ENCODE data around the gene FNIP2.
"Not testable (repeated sequence)": the region's sequence is repeated elsewhere in the genome, so short reads cannot be mapped to it uniquely, and the experiment has no call there.

FNIP2 gene

DNA sequence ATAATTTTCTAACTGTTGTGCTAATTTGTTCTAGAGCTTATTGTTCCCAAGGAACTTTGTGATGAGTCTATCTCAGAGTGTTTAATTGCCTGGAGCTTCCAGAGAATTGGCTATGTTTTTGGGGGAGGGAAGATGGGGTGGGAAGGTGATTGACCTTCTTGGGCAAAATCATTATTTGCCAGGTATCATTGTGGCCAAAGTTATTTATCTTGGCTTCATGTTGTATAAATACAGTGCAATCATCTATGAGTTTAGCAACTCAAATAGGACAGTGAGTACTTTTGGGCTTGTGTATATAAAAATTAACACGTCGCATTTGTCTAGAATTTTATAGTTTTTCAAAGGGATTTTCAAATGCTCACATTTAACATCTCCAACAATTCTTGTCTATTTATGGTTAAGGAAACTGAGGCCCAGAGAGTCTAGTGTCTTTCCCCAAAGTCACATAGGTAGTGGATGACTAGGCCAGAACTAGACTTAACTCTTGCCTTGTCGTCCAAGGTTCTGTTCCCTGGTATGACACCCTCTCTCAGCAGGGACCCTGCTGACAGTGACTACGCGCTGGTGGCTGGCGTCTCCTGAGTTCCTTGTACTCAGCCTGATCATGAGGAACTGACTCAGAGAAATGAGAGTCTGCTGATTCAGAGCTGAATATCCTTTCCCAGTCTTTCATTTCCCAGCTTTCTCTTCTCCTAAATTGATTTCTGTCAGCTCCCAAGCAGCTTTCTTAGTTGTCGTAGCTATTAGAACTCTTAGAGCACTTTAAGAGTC, 27.7 kb downstream of the FNIP2 start:
- no peak for DNase-seq

DNA sequence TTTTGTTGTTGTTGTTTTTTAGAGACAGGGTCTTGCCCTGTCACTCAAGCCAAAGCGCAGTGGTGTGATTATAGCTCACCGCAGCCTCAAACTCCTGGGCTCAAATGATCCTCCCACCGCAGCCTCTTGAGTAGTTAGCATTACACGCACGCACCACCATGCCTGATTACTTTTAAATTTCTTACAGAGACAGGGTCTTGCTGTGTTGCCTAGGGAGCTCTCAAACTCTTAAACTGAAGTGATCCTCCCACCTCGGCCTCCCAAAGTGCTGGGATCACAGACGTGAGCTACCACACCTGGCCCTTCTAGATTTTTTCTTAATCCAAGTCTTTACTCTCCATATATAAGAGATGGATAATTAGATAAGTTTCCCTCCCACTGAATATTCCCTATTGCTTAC, 29.2 kb downstream of the FNIP2 start:
- no peak for DNase-seq

DNA sequence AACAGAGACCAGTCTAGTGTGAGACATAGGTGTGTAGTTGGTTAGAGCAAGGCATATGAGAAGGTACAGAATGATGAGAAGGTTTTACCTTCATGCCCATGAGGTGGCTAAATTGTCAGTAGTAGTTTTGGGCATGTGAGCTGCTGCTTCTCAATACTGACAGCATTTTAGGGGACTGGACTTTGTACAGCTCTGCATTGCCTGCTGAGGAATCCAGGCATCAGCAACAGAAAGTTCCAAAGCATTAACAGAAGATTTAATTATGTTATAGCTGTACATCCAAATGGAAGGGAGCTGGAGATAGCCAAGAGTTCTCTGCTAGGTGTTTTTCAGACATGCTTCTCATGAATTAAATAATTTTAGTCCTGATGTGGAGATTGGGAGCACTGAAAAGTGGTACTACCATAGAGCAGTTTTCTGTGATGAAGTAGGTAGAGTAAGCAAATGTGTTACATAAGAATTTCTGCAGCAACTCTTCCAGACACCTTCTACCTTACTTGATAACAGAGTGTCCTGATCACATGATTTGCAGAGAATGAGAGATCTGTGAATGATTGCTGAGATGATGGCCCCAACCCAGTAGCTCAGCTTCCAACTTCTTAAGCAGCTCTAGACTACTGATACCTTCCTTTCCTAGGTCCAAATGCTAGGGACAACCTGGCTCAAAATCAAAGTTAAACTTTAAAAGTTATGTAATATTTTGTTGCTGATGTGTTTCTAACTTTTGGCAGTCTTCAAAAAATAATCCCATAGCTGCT, 30.4 kb downstream of the FNIP2 start:
- DNase-seq = no peak

DNA sequence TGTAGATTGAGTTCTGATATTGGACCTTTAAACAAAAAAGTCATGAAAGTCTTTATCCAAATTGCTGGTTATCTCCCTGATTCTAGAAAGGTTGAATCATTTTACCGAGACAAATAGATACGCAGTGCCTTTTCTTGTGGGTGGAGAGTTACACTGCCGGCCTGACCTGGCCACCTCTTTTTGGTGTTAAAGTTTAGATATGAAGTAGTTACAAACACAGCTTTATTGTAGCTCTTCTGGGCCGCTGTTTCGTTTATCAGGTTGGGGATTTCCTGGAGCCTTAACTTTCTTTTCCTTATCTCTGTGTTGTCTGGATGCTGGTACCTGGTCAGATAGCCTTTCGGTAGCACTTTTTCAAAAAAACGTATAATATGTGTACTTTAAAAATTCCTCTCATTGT, 31.0 kb downstream of the FNIP2 start:
- DNase-seq = no peak

DNA sequence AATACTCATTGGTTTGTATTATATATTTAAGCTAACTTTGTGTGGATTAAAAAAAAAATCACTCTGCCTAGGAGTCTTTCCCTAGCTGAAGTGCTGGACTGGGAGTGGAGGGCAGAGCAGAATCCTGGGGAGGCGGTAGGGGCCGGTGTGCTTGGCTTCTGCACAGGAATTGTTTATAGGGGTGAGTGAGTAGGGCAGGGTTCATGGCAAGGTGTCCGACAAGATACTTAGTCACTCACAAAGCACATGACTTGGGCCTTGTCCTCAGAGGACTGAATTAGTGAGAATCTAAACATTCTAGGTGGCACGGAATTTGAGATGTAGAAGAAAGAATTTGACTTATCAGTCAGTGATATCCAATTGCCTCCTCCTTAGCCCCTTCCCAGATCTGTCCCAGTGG, 32.2 kb downstream of the FNIP2 start:
- no peak for DNase-seq

DNA sequence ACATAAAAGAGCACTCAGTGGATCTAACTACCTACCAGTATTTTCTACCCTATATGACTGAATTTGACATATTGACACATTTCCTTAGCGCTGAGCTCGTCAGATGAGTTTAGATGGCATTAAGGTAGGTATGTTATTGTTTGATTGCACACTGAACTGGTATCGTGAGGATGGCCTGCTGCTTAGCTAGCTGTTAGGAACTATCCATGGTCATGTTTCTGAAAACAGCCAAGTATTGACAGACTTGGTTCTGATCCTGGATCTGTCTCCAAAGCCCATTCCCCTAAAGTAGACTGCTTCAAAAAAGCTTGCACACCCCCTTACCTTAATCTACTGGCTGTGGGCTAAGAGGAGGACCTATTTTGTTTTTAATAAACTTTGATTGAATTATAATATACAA, 32.9 kb downstream of the FNIP2 start:
- DNase-seq = no peak

DNA sequence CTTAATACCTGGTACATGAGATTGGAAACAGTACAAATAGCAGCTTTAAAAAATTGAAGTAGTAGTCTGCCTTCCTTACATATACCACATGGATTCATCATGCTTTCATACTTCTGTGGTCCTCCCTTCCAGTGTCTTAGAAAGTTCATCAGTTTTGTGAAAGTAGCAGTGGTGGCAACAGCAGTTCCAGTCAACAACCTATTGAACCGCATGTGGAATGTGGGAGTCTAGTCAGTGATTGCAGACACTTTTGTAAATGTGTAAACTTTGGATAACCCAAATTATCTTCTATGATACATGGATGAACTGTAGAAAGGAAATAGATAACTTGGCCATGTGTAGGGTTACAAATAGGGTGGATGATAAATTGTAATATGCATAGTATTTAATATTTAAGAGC, 34.1 kb downstream of the FNIP2 start:
- DNase-seq = no peak

DNA sequence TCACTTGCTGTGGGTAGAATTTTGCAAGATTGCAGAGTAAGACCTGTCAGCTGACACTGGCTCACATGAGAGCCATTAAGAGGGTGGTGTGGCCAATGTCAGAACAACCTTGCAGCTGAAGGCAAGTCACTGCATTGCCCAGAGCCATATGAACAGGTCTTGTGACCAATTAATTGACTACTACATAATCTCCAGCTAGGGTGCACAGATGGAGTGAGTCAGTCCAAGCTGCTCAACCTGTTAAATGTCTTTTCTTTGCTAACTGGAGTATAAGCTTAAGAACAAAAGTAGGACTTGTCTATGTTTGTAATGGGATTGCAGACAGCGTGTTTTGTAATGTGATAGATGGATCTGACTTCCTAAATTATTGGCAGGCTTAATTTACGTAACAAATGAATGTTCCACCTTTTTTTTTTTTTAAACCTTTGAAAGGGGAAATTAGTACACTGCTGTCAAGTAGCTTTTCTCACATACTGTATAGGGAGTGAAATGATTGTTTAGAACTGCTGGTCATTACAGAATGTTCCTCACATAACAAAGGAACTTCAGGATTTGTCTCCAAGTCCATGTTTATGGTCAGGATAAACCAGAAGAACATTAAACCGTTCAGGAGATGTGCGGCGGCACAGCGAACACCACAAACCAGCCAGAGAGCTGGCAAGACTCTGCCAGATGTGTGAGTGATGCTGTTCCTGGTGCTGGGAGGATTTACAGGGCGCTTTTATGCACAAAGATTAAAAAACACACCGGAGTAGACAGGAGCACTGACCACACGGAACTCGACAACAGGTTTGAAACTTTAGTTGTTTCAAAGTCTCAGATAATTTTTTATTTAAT, 37.0 kb downstream of the FNIP2 start:
- DNase-seq = no peak

DNA sequence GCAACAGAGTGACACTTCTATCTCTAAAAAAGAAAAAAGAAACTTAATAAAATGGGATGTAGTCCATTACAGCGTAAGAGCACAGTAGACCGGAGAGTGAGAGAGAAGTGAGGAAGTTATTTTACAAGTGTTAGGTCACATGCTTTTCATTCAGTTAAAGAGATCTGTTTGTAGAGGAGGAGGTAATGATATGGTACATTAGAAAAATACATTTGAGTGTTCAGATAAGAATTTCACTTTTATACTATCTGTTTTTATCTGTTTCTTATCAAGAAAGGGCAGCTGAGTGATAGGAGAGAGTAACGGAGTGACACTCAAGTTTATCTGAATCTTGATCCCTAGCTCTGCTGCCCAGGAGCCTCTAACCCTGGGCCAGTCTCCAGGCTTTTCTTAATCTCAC, 38.9 kb downstream of the FNIP2 start:
- no peak for DNase-seq

DNA sequence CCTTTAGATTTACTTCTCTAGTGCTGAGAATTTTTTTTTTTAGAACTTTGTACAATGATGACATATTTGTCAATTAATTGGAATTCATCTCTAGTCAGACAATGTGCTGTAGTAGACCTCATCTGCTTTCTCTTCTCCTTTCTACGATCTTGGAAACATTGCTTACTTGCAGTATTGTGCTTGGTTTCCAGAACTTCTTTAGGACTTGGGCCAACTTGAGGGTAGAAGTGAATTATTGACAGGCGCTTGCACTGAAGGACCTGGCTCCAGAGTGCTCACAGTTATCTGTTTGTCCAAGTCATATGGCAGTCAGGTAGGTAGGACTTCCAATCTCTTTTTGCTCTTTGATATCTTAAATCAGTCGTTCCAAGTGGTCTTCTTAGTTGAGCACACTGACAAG, 39.6 kb downstream of the FNIP2 start:
- DNase-seq = no peak

DNA sequence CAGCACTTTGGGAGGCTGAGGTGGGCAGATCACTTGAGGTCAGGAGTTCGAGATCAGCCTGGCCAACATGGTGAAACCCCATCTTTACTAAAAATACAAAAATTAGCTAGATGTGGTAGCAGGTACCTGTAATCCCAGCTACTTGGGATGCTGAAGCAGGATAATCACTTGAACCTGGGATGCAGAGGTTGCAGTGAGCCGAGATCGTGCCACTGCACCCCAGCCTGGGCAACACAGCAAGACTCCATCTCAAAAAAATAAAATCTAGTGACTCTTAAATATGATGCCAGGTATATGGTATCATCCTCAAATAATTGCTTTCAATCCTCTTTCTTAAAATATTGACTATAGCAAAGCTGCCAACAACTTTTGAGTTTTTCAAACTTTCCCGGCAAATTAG, 40.4 kb downstream of the FNIP2 start:
- not testable (repeated sequence) for DNase-seq

DNA sequence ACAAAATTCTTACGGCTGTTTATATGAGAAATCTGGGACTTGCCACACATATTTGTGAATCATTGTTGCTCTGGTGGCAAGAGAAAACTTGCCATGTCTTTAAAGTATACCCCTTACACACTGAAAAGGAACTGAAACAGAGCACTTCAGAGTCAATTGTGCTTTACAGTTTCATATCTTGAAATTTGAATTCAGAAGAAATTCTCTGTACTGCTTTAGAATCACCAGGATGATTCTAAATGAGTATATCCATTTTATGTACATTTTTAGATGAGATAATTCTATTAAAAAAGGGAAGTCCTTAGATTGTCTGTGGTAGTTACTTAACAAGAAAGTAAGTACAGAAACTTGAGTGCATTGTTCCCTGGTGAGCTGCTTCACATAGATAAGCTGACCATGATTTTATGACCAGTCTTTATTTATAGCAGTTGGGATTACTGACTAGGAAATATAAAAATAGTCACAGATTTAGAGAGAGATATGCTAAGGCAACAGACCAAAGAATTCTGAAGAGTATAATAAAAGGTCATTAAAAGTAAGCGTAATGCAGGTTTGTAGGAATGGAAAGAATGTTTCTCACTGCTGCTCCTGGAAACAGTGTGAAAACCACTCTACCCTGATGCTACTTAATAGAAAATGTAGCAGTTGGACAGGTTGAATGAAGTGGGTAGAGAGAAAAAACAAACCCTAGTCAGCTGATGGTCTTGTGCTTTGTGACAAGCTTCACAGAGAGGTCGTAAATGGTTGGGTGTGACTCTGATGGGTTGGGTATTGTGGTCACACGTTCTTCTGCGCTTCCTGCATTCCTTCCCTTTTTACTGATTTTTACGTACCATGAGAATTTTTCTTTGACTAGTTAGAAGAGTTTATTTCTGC, 41.0 kb downstream of the FNIP2 start:
- DNase-seq = no peak

DNA sequence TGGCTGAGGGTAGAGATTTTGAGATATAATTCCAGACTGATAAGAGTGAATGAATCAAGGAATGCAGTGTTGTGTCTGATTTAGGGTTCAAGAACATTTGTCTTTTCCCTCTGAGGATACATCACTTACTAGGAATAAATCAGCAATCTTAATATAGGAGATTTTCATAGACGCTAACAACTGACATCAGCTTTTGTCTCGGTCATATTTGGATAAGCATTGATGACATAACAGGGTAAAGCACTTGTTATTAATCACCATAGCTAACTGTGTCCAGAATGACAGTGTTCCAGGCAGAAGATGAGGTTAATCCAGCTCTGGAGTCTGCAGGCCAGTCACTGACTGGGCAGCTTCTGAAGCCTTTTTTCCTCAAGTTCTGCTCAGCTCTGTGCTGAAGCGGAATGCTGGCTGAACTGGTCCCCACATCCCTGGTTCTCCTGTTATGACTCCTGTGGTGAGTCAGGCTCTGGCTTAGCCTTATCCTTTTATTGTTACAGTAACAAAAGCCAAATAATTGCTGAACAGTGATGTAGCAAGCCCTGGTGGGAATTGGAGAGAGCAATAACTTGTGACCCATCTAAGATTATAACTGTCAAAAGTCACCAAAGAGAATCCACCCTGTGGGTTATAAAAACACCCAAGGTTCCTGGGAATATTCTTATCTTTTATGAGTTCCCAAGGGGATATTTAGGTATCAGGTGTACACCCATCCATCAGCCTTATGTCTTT, 41.8 kb downstream of the FNIP2 start:
- no peak for DNase-seq

DNA sequence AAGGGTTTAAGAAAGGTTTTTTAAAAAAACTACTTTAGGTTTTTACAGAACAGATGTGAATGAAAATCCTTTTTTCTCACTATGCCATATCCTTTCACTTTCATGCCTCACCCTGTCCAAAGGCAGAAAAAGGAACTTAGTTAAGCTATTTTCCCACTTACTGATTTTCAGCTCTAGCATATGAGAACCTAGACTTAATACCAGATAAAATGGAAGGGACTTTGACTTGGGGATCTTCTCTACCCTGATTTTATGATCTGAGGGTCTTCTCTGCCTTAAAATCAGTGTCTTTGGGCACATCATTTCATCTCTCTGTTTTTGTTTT, 42.4 kb downstream of the FNIP2 start:
- no peak for DNase-seq

DNA sequence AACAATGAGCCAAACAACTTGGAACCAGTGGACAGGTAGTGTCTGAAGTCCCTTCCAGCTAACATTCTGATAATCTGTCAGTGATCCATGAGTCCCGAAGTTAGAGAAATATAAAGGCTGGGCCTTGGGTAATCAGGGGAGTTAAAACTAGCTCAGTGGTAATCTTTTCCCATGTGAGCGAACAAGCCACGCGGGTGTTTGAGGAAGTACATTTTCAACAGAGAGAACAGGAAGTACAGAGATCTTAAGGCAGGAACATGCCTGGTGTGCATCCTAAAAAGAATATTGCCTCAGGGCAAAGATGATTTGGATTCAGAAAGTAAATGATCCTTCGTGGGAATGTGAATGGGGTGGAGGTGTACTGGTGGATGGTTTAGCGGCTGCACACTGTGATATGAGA, 42.9 kb downstream of the FNIP2 start:
- DNase-seq = no peak

DNA sequence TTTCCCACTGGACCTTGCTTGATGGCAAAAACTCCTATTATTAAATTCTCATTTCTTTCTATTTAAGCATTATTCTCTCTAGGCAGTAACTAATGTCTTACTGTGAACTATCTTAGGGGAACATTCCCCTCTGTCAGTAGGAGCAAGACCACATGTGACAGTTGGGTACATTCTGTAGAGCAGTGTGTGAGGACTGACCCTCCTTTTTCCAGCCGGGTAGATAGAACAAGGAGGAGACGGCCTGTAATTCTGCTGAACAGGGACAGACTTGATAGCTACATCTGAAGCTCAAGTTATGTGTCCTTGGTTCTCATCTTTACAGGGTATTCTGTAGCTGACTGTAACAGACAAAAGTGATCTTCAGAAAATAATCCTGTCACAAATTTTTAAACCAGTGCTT, 43.3 kb downstream of the FNIP2 start:
- no peak for DNase-seq

DNA sequence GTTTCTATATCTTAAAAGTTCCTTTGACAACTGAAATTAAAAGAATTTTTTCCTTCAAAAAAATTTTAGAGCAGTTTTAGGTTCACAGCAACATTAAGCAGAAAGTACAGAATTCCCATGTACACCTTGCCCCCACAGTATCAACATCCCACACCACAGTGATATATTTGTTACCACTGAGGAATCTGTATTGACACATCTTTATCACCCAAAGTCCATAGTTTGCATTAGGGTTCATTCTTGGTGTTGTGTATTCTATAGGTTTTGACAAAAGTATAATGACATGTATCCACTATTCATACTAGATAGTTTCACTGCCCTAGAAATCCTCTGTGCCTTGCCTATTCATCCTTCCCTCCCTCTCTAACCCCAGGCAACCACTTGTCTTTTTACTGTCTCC, 43.7 kb downstream of the FNIP2 start:
- no peak for DNase-seq

DNA sequence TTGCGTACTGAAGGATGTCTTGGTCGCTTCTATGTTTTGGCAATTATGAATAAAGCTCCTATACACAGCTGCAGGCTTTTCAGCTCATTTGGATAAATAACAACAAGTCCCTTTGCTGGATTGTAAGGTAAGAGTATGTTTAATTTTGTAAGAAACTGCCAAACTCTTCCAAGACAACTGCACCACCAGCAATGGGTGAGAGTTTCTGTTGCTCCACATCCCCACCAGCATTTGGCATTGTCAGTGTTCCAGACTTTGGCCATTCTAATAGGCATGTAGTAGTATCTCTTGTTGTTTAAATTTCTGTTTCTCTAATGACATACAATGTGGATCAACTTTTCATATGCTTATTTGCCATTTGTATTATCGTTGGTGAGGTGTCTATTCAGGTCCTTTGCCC, 44.3 kb downstream of the FNIP2 start:
- no peak for DNase-seq

DNA sequence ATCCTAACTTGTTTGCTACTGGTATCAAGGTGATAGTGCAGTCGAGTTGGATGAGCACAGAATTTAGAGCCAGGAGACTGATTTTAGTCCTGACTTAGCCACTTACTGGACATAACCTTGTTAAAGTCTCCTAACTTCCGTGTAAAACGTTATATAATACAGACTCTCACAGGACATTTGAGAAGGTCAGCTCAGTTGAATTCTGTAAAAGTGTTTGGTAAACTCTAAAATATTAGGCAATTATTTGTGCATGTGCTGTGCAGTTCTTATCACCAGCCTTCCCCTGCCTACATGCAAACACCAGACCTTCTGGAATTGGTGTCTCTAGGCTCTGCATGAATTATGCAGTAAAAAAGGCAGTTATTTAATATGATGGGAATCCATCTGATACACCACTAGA, 45.4 kb downstream of the FNIP2 start:
- DNase-seq = no peak

DNA sequence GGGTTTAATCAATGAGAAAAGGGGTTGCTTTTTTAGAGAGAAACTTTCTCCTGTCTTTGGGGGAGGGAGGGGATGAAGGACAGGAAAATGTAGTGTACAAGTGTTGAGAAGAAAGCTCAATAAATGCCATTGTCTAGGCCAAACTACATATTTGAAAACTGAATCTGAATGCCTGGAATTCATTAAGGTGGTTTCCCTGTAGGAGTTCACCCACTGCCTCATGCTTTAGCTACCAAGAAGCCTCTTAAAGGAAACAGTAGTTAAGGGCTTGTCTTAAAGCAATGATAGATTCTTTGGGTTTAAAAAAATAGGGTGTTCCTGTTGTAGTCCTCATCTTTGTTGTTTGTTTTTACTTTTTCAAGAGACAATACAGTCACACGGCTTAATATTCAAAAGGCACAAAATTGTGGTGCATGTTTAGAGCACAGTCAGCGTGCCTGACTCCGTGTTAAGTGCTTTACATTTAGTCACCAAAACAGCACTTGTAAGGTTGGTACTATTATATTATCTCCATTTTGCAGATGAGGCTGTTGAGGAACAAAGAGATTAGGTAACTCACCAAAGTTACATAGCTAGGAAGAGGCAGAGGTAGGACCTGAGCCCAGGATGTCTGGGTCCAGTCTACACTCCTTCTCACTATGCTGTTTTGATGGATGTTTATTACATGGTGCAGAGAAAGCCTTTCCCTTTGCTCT, 46.0 kb downstream of the FNIP2 start:
- no peak for DNase-seq

DNA sequence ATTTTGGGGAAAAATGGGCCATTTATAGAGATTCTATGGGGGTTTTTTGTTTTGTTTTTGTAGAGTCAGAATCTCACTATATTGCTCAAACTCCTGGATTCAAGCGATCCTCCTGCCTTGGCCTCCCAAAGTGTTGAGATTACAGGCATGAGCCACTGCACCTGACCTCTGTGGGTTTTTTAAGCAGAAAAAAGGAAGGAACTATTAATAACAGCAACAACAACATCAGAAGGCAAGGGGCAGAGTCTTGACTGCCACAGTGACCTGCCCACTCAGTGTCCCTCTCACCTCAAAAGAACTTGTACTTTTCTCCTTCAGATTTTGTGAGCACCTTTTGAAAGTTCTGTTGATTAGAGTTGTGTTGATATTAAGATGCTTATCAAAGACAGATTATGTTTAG, 48.1 kb downstream of the FNIP2 start:
- no peak for DNase-seq
